GM23338 (cell line): ENCODE data around the gene UBE2D3.

Source experiments
- CREB1 ChIP-seq: fragments of 250-450 bp; sonication (Bioruptor Pico); IDR thresholded peaks from 2 replicates; pipeline ENCODE4 v1.5.0; 2020; ENCODE audit warnings: low read depth, mild to moderate bottlenecking, moderate library complexity
- CTCF ChIP-seq, 2 experiments: fragments of 200-600 bp in 1 of 2; sonication (generic) in 1 of 2; conservative IDR thresholded peaks; 2 replicates each; pipeline versions ENCODE4 v1.5.1 to v1.6.1; 2016 to 2017; ENCODE audit warnings: antibody characterized with exemption in 2 of 2, low read depth in 2 of 2, mild to moderate bottlenecking in 2 of 2, moderate library complexity in 1 of 2
- ETS1 ChIP-seq: IDR thresholded peaks from 2 replicates; pipeline ENCODE4 v1.6.1; 2016; ENCODE audit warnings: antibody characterized with exemption
- EZH2 ChIP-seq: fragments of 200-600 bp; sonication (generic); IDR thresholded peaks from one replicate; pipeline ENCODE4 v1.8.0; 2017; ENCODE audit warnings: antibody characterized with exemption, mild to moderate bottlenecking, low read depth; ENCODE audit not compliant: unreplicated experiment
- EZH2phosphoT487 ChIP-seq: fragments of 200-600 bp; sonication (generic); IDR thresholded peaks from one replicate; pipeline ENCODE4 v1.8.1; 2018; ENCODE audit warnings: antibody characterized with exemption; ENCODE audit not compliant: unreplicated experiment
- JUNB ChIP-seq: IDR thresholded peaks from one replicate; pipeline ENCODE4 v1.6.1; 2016; ENCODE audit warnings: antibody characterized with exemption; ENCODE audit not compliant: unreplicated experiment
- NANOG ChIP-seq: IDR thresholded peaks from 2 replicates; pipeline ENCODE4 v1.6.1; 2016; ENCODE audit warnings: antibody characterized with exemption, borderline replicate concordance
- POLR2AphosphoS5 ChIP-seq: IDR thresholded peaks from 2 replicates; pipeline ENCODE4 v1.6.1; 2016; ENCODE audit warnings: antibody characterized with exemption, low read depth
- STAT1 ChIP-seq: IDR thresholded peaks from one replicate; pipeline ENCODE4 v1.6.1; 2016; ENCODE audit warnings: antibody characterized with exemption; ENCODE audit not compliant: unreplicated experiment
- ZNF114 ChIP-seq: fragments of 250-450 bp; sonication (Bioruptor Pico); IDR thresholded peaks from 2 replicates; pipeline ENCODE4 v1.5.0; 2020; ENCODE audit warnings: mild to moderate bottlenecking, moderate library complexity
- ZNF331 ChIP-seq: fragments of 250-450 bp; sonication (Bioruptor Pico); IDR thresholded peaks from 2 replicates; pipeline ENCODE4 v1.5.0; 2020; ENCODE audit warnings: low read depth, mild to moderate bottlenecking, moderate library complexity
- ZNF462 ChIP-seq: fragments of 250-450 bp; sonication (Bioruptor Pico); IDR thresholded peaks from 2 replicates; pipeline ENCODE4 v1.5.0; 2020; ENCODE audit warnings: mild to moderate bottlenecking, moderate library complexity
- TF ChIP-seq, protein P1 (sequence below): IDR thresholded peaks from one replicate; pipeline ENCODE4 v1.6.1; 2018; ENCODE audit warnings: antibody characterized with exemption; ENCODE audit not compliant: unreplicated experiment

GRCh38 chr4:102862747-102863146 is 35.4 kb upstream of the UBE2D3 start:
- TF ChIP-seq CTCF (conservative IDR thresholded peaks at IDR 0.05; ENCODE audit: low read depth in 2 of 2) (no peak), EZH2 (no peak), POLR2AphosphoS5 (no peak), EZH2phosphoT487 (no peak), NANOG (no peak), STAT1 (no peak), CREB1 (no peak), ETS1 (no peak), ZNF462 (CRISPR knock-in tag) (no peak), JUNB (no peak), ZNF114 (CRISPR knock-in tag) (no peak), ZNF331 (no peak)
- TF ChIP-seq, protein P1, sequence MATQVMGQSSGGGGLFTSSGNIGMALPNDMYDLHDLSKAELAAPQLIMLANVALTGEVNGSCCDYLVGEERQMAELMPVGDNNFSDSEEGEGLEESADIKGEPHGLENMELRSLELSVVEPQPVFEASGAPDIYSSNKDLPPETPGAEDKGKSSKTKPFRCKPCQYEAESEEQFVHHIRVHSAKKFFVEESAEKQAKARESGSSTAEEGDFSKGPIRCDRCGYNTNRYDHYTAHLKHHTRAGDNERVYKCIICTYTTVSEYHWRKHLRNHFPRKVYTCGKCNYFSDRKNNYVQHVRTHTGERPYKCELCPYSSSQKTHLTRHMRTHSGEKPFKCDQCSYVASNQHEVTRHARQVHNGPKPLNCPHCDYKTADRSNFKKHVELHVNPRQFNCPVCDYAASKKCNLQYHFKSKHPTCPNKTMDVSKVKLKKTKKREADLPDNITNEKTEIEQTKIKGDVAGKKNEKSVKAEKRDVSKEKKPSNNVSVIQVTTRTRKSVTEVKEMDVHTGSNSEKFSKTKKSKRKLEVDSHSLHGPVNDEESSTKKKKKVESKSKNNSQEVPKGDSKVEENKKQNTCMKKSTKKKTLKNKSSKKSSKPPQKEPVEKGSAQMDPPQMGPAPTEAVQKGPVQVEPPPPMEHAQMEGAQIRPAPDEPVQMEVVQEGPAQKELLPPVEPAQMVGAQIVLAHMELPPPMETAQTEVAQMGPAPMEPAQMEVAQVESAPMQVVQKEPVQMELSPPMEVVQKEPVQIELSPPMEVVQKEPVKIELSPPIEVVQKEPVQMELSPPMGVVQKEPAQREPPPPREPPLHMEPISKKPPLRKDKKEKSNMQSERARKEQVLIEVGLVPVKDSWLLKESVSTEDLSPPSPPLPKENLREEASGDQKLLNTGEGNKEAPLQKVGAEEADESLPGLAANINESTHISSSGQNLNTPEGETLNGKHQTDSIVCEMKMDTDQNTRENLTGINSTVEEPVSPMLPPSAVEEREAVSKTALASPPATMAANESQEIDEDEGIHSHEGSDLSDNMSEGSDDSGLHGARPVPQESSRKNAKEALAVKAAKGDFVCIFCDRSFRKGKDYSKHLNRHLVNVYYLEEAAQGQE = no peak
